SH-SY5Y (cell line): ENCODE data around the gene ACTA1.

Source experiments
- GATA2 ChIP-seq: IDR thresholded peaks from 2 replicates; pipeline ENCODE4 v1.6.1; 2011; ENCODE audit warnings: mild to moderate bottlenecking, low read depth, low read length
- GATA3 ChIP-seq: IDR thresholded peaks from 2 replicates; pipeline ENCODE4 v1.6.1; 2011; ENCODE audit warnings: low read depth, mild to moderate bottlenecking, low read length, moderate library complexity

- TF ChIP-seq GATA2 (no peak), GATA3 (no peak)
These were observed 37.3 kb upstream of the ACTA1 start for GRCh38 chr1:229471175-229471574.
